OCI-LY3 (cell line): ENCODE data around the gene SAMD13.

ENCODE experiments used
- CTCF ChIP-seq: fragments of 200-600, 300-600 bp; sonication (generic); IDR thresholded peaks from 2 replicates; pipeline ENCODE4 v1.5.1; 2014; ENCODE audit warnings: antibody characterized with exemption, low read length, low read depth
- EZH2phosphoT487 ChIP-seq: fragments of 200-600 bp; shearing (Covaris generic); IDR thresholded peaks from 2 replicates; pipeline ENCODE4 v1.6.1; 2018; ENCODE audit warnings: antibody characterized with exemption, mixed run types, low read depth

GRCh38 chr1:84286071-84286470 lies 15.4 kb upstream of the SAMD13 start:
- no peak for TF ChIP-seq CTCF
- no peak for TF ChIP-seq EZH2phosphoT487
